ENCODE data around the gene SLC27A3.
A peak's percentile ranks its signal among the peaks of the same experiment; 100 is the strongest.

Gene SLC27A3, protein sequence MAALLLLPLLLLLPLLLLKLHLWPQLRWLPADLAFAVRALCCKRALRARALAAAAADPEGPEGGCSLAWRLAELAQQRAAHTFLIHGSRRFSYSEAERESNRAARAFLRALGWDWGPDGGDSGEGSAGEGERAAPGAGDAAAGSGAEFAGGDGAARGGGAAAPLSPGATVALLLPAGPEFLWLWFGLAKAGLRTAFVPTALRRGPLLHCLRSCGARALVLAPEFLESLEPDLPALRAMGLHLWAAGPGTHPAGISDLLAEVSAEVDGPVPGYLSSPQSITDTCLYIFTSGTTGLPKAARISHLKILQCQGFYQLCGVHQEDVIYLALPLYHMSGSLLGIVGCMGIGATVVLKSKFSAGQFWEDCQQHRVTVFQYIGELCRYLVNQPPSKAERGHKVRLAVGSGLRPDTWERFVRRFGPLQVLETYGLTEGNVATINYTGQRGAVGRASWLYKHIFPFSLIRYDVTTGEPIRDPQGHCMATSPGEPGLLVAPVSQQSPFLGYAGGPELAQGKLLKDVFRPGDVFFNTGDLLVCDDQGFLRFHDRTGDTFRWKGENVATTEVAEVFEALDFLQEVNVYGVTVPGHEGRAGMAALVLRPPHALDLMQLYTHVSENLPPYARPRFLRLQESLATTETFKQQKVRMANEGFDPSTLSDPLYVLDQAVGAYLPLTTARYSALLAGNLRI

DNA sequence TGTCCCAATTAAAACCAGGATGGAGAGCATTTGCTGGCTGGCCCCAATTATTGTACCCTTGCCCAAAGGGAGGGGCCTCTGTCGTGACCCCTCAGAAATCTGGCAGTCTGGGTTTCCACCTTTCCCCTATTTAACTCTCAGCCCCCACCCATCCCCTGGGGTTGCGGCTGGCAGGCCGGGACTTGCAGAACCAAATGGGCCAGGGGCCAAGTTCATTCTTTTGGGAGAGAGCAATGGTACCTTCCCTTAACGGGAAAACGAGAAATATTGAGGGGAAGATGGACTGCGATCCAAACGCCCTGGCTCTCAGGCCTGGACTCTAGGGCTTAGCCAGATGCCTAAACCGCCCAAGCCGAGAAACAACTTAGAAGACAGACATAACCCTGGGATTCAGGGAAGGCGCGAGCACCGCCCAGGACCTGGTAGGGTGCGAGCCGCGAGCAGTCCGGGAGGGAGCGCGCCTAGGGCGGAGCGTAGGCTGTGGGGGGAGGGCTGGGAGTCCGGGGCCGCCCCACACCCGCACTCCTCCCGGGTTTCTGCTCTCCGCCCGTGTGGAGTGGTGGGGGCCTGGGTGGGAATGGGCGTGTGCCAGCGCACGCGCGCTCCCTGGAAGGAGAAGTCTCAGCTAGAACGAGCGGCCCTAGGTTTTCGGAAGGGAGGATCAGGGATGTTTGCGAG lies at the start of gene SLC27A3:
Gene SLC27A3, plus strand, starts transcription at position 628 of the 678 bp plus-strand sequence. CDS start 91 bp downstream, outside the sequence.
- peak within 1 kb of the TSS; percentile 72 for H3K4me3 ChIP-seq (ENCODE audit: low read length)

DNA sequence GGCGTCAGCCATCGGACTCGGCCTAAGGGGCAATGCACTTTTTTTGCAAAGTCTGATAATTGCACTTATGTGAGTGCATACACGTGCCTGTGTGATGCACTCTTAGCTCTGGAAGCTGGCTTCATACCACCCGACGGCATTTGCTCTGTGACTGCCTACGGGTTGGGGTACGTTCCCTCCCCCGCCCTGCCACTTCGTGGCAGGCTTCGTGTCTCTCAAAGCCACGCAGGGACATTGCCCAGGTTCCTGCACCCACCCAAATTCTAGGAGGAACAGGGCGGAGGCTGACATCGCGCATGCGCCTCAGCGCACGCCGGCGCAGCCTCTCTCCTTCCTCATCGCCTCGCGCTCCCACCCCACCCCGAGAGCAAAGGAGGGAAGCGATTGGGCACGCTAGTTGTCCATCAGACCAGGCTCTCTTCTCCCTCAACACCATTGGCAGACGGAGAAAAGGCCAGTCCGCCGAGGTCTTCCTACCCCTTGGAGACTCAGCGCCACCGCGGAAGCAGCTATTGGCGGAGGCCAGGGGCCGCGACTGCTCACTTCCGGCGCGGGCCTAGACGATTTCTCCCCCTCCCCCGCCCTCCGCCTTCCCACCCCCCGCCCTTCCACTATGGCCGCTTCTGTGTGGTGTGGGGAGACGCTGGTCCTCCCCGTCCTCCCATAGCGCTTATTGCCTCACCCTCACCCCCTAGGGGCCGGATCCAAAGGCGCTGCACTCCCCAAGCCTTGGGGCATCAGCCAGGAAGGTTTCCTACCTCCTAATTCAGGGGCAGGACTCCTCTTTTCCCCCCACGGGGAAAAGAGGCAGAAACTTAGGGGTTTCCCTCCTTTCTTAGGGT lies 47.5 kb upstream of the SLC27A3 start, which contains the start of gene INTS3:
Gene INTS3, plus strand, starts transcription at position 588 of the 842 bp plus-strand sequence. CDS start 585 bp downstream, outside the sequence.
- peak; percentile 100 for DNase-seq (ENCODE audit: low read depth)
- H3K4me3 ChIP-seq (ENCODE audit: low read length), result peak within 1 kb of the TSS; percentile 96
- TF ChIP-seq, protein P1, sequence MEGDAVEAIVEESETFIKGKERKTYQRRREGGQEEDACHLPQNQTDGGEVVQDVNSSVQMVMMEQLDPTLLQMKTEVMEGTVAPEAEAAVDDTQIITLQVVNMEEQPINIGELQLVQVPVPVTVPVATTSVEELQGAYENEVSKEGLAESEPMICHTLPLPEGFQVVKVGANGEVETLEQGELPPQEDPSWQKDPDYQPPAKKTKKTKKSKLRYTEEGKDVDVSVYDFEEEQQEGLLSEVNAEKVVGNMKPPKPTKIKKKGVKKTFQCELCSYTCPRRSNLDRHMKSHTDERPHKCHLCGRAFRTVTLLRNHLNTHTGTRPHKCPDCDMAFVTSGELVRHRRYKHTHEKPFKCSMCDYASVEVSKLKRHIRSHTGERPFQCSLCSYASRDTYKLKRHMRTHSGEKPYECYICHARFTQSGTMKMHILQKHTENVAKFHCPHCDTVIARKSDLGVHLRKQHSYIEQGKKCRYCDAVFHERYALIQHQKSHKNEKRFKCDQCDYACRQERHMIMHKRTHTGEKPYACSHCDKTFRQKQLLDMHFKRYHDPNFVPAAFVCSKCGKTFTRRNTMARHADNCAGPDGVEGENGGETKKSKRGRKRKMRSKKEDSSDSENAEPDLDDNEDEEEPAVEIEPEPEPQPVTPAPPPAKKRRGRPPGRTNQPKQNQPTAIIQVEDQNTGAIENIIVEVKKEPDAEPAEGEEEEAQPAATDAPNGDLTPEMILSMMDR (conservative IDR thresholded peaks at IDR 0.05; ENCODE audit: low read length), result no peak; the same call in 1 of the 2 replicates

More for the DNA sequence above, at the start of gene SLC27A3:
- TF ChIP-seq, protein P1 (conservative IDR thresholded peaks at IDR 0.05; ENCODE audit: low read length), result no peak
- DNase-seq (ENCODE audit: low read depth), result peak; percentile 49

DNA sequence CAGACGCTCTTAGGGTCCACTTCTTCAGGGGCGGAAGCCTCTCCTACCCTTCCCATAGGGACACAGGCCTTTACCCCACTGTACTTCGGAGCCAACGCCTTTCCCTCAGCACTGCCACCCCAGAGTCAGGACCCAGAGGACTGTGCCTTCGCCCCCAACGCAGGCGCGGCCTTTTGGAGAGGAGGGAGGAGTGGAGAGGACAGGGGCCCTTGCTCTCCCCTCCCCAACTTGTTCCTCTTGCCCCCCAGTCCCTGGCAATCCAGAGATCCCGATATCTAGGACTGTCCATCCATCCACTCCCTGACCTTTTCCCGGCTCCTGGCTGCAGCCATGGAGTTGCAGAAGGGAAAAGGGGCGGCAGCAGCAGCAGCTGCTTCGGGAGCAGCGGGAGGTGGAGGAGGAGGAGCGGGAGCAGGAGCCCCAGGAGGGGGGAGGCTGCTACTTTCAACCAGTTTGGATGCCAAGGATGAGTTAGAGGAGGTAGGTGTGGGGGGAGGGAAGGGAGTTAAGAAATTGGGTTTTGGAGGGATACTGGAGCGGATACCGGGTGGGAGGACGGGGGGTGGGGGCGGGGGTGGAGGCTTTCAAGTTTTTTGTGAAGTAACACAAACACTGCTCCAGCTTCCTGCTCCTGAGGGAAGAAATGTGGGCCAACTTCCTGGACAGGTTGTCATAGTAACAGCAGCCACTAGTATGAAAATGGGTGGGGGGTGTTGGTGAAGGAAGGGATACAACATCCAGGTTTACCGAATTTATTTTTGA lies 46.7 kb upstream of the SLC27A3 start:
- DNase-seq (ENCODE audit: low read depth), result peak; percentile 54
- peak overlapping the region; percentile 96 for H3K4me3 ChIP-seq (ENCODE audit: low read length)
- TF ChIP-seq, protein P1 (conservative IDR thresholded peaks at IDR 0.05; ENCODE audit: low read length), result no peak

DNA sequence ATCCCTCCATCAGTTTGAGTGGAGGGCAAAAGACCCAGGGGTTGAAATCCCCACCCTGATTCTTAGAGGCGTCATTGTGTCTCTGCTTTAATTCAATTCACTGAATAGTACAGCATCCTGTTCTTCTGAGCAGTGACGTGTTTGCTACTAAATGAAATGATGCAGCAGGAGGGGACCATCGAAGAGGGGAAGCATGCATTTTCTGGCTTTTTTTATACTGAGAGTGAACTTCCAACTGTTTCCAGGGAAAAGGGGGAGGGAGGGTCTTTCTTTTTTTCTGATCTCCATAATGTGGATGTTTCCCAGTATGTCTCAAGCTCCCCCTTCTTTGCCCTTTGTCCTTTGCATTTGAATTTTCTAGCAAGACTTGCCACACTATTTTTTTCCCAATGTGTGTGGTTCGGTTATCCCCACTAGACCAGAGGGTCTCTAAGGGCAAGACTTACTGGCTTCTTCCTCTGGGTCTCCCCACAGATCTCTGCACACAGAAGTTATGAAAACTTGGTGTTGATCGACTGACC lies 44.7 kb upstream of the SLC27A3 start:
- TF ChIP-seq, protein P1 (conservative IDR thresholded peaks at IDR 0.05; ENCODE audit: low read length), result no peak
- H3K4me3 ChIP-seq (ENCODE audit: low read length), result no peak overlapping the region
- DNase-seq (ENCODE audit: low read depth), result no peak

DNA sequence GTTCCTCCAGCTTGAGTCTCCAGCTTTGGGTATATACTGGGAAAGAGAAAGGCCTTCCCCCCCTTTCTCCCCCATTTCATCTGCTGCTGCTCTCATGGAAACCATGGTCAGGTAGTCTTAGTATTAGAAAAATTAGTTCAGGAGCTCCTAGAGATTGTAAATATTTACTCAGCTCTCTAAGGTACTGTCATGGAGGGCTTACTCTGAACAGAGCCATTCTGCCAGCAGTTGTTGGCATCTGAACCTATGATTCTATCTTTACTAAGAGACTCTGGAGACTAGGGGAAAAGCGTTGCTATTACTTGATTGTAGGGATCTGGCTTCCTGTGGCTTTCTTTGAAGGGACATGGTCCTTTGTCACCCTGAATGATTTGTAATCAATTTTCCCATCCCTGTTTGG lies 41.2 kb upstream of the SLC27A3 start:
- DNase-seq (ENCODE audit: low read depth), result no peak
- no peak overlapping the region for H3K4me3 ChIP-seq (ENCODE audit: low read length)
- TF ChIP-seq, protein P1 (conservative IDR thresholded peaks at IDR 0.05; ENCODE audit: low read length), result no peak

Measured in AG10803 (cell line).